ENCODE measurements around the gene LRP4.
"Not testable (repeated sequence)": the region's sequence is repeated elsewhere in the genome, so short reads cannot be mapped to it uniquely, and the experiment has no call there.

DNA sequence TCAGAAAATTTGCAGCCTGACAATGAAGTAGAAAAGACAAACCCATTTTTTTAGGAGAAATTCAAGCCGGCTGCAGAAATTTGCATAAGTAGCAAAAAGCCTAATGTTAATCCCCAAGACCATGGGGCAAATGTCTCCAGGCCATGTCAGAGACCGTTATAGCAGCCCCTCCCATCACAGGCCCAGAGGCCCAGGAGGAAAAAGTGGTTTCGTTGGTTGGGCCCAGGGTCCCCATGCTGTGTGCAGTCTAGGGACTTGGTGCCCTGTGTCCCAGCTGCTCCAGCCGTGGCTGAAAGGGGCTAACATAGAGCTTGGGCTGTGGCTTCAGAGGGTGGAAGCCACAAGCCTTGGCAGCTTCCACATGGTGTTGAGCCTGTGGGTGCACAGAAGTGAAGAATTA lies 9.6 kb upstream of the LRP4 start:
- TF ChIP-seq ZNF433 (tag by site-specific recombination; IDR thresholded peaks at IDR 0.05; ENCODE audit: low read depth); ZNF239 (tag by site-specific recombination; IDR thresholded peaks at IDR 0.05); CTCF (tag by site-specific recombination; IDR thresholded peaks at IDR 0.05); SP2 (tag by site-specific recombination; IDR thresholded peaks at IDR 0.05); GFI1B (tag by site-specific recombination; IDR thresholded peaks at IDR 0.05); ZNF610 (tag by site-specific recombination; IDR thresholded peaks at IDR 0.05; ENCODE audit: borderline replicate concordance); ZNF19 (tag by site-specific recombination; IDR thresholded peaks at IDR 0.05; ENCODE audit: low read depth); RBAK (tag by site-specific recombination; IDR thresholded peaks at IDR 0.05): not testable (repeated sequence)

Measured in HEK293 (cell line).